Kidney (tissue), 14 donors: ENCODE measurements around the gene NLRP4. TPM values are rescaled to one million over a fixed set of nuclear protein-coding genes. Genes with fewer than 3 reads are reported as not detected.

Experiments used
- DNase-seq, 5 donors: peaks; one replicate each; pipeline ENCODE4 v3.0.0-alpha.2; 2013 to 2020
- FAIRE-seq: peaks from 2 replicates; lab custom pipeline; 2012; peaks lifted over from hg19 to GRCh38; lab: Jason Lieb, UNC
- H3K27ac ChIP-seq, 2 donors: one replicate each; pipeline ENCODE4 v1.7.0; 2013; ENCODE audit warnings: low read depth in 2 of 2, low read length in 2 of 2, inconsistent platforms in 1 of 2
- H3K27me3 ChIP-seq: one replicate; pipeline ENCODE4 v1.7.1; 2013; ENCODE audit warnings: low read length, inconsistent platforms; ENCODE audit not compliant: control insufficient read depth, insufficient read depth
- H3K36me3 ChIP-seq, 3 donors: one replicate each; pipeline versions ENCODE4 v1.7.0 to v1.7.1; 2013; ENCODE audit warnings: low read length in 3 of 3, control low read depth in 1 of 3, inconsistent platforms in 1 of 3; ENCODE audit not compliant: insufficient read depth in 3 of 3, control insufficient read depth in 2 of 3
- H3K4me1 ChIP-seq, 3 donors: one replicate each; pipeline versions ENCODE4 v1.7.0 to v1.7.1; 2013; ENCODE audit warnings: low read length in 3 of 3, inconsistent platforms in 1 of 3, low read depth in 1 of 3; ENCODE audit not compliant: control insufficient read depth in 2 of 3, insufficient read depth in 2 of 3
- H3K4me3 ChIP-seq, 3 donors: one replicate each; pipeline versions ENCODE4 v1.7.0 to v1.8.1; 2013; ENCODE audit warnings: low read length in 3 of 3, control low read depth in 1 of 3, inconsistent platforms in 1 of 3
- H3K9ac ChIP-seq, 3 donors: one replicate each; pipeline versions ENCODE4 v1.7.0 to v1.7.1; 2013; ENCODE audit warnings: low read length in 3 of 3, control low read depth in 1 of 3, inconsistent platforms in 1 of 3
- H3K9me3 ChIP-seq, 3 donors: one replicate each; pipeline versions ENCODE4 v1.7.0 to v1.7.1; 2013; ENCODE audit warnings: low read length in 3 of 3, control low read depth in 1 of 3, inconsistent platforms in 1 of 3; ENCODE audit not compliant: control insufficient read depth in 2 of 3, insufficient read depth in 1 of 3
- intact Hi-C: fragments of 100-400 bp; cut with DNase I; formaldehyde crosslinking; loops from one replicate; pipeline ENCODE4 v1.11.1; 2022
- polyA plus RNA-seq: library from polyadenylated mRNA; stranded (reverse); fragments of 350-450 nt; fragmentation: Illumina TruSeq; extraction: RNeasy Lipid Tissue Mini Kit (QIAGEN cat#74804); gene quantifications from one replicate; pipeline ENCODE4 v1.2.3, GENCODE V29; 2014; ENCODE audit warnings: low read depth, low replicate concordance; ENCODE audit not compliant: insufficient read depth
- total RNA-seq: library from RNA; stranded (reverse); fragmentation: NEBNext Ultra II Directional; extraction: Animal tissue kit (Norgen Biotek cat#: 25700); gene quantifications from one replicate; pipeline ENCODE4 v1.2.1, GENCODE V29; 2021
- TF ChIP-seq, protein P1 (sequence below): IDR thresholded peaks from 3 replicates; pipeline ENCODE4 v1.5.1; 2012; ENCODE audit warnings: mild to moderate bottlenecking, moderate library complexity, borderline replicate concordance; ENCODE audit not compliant: insufficient read depth; ENCODE audit errors: extremely low read depth
- donor health status: control.
- donor health status: control.
- donor health status: control.
- donor health status: control.
- donor health status: control.
- donor health status: DM: yes; HTN: yes; CAD: no.
- donor health status: Normal renal cell carcinoma (clear cell type).

The NLRP4 gene
- total and polyA plus RNA-seq, 2 donors from 2014 or later, result 0.06 TPM; not detected in 1

DNA sequence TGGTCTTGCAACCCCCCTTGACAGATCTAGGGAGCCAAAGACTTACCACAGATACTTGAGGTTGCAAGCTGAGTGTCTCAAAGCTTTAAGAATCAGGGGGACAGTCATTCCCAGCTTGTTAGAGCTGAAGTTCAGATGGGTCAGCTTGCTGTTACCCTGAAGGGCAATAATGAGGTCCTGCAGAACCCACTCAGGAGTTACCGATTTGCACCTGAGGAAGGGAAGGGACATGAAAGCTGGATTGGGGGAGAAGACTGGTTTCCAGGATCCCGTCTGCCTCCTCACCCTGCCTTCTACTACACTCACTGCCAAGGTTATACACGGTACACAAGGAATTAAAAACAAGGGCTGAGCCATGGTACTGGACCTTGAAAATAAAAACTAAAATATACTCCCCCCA is 71.4 kb downstream of the NLRP4 start:
- no peak for FAIRE-seq
- Histone ChIP-seq H3K27ac (no peak overlapping the region), H3K9ac (no peak overlapping the region), H3K27me3 (no peaks in the 10 kb centered on the region), H3K4me3 (no peak overlapping the region), H3K4me1 (no peaks in the 10 kb centered on the region), H3K36me3 (no peaks in the 10 kb centered on the region), H3K9me3 (peaks cover 0 to 3% (median 0%) of the 10 kb centered on the region in 3 donors)
- no peak for DNase-seq
- TF ChIP-seq, protein P1, sequence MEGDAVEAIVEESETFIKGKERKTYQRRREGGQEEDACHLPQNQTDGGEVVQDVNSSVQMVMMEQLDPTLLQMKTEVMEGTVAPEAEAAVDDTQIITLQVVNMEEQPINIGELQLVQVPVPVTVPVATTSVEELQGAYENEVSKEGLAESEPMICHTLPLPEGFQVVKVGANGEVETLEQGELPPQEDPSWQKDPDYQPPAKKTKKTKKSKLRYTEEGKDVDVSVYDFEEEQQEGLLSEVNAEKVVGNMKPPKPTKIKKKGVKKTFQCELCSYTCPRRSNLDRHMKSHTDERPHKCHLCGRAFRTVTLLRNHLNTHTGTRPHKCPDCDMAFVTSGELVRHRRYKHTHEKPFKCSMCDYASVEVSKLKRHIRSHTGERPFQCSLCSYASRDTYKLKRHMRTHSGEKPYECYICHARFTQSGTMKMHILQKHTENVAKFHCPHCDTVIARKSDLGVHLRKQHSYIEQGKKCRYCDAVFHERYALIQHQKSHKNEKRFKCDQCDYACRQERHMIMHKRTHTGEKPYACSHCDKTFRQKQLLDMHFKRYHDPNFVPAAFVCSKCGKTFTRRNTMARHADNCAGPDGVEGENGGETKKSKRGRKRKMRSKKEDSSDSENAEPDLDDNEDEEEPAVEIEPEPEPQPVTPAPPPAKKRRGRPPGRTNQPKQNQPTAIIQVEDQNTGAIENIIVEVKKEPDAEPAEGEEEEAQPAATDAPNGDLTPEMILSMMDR, result no peak
- intact Hi-C loops, result no loop called here

DNA sequence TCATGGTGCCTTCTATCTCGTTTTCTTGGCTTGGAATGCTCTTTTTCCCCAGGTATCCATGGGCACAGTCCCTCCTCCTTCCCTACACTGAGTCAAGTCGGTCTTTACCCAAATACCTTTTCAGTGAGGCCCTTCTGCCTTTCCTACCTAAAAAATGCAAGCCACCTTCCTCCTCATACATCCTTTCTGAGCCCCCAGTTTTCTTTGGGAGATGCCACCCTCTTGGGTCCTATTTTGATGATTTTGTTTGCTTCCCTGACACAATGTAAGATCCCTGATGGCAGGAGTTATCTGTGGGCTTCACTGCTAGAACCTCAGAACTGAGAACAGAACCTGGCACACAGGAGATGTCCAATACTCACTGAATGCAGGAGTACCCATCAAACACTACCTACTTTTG is 73.5 kb downstream of the NLRP4 start:
- H3K9ac ChIP-seq, result no peak overlapping the region
- no peaks in the 10 kb centered on the region for H3K4me1 ChIP-seq
- no peak for DNase-seq
- no peaks in the 10 kb centered on the region for H3K36me3 ChIP-seq
- no peak for FAIRE-seq
- no peak overlapping the region for H3K27ac ChIP-seq
- no peaks in the 10 kb centered on the region for H3K27me3 ChIP-seq
- H3K9me3 ChIP-seq, result peaks cover 0 to 3% (median 0%) of the 10 kb centered on the region in 3 donors
- no peak overlapping the region for H3K4me3 ChIP-seq
- TF ChIP-seq, protein P1, result no peak
- intact Hi-C loops, result no loop called here

DNA sequence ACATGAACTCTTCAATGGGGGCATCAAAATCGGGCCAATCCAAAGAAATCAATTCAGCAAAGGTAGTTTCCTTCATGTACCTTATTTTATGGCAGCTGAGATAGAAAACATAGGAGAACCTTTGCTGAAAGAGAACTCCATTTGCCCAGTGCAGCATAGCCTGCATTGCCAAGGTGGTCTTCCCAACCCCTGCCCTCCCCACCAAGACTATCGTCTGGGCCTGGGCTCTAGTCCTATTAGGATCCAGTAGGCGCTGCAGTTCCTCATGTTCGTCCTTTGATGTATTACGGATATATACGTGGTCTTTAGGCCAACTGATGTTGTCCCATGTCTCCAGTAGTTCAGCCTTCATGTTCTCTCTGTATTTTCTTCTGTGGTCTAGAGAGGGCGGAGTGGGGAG is 76.6 kb downstream of the NLRP4 start:
- FAIRE-seq, result no peak

More for the DNA sequence above, 76.6 kb downstream of the NLRP4 start:
- H3K9ac ChIP-seq, result no peak overlapping the region
- no peaks in the 10 kb centered on the region for H3K36me3 ChIP-seq
- H3K4me1 ChIP-seq, result no peaks in the 10 kb centered on the region
- no peak overlapping the region for H3K27ac ChIP-seq
- TF ChIP-seq, protein P1, result no peak
- no peaks in the 10 kb centered on the region for H3K27me3 ChIP-seq
- intact Hi-C loops, result no loop called here
- DNase-seq, result no peak
- no peak overlapping the region for H3K4me3 ChIP-seq
- peaks cover 0 to 3% (median 0%) of the 10 kb centered on the region in 3 donors for H3K9me3 ChIP-seq
